Ectodermal cell (in vitro differentiated cells): ENCODE results near the gene PGC.

Experiments
- H3K27ac ChIP-seq: 2 replicates; pipeline ENCODE4 v1.7.0; 2013; ENCODE audit warnings: mild to moderate bottlenecking, low read depth, low read length; ENCODE audit not compliant: insufficient read depth, poor library complexity, severe bottlenecking
- H3K27me3 ChIP-seq: 2 replicates; pipeline ENCODE4 v1.7.0; 2013; ENCODE audit warnings: mild to moderate bottlenecking, low read length; ENCODE audit not compliant: insufficient read depth, control insufficient read depth, poor library complexity, severe bottlenecking
- H3K36me3 ChIP-seq: one replicate; pipeline ENCODE4 v1.7.0; 2013; ENCODE audit warnings: low read length; ENCODE audit not compliant: control insufficient read depth, insufficient read depth
- H3K4me1 ChIP-seq: one replicate; pipeline ENCODE4 v1.7.0; 2013; ENCODE audit warnings: low read length; ENCODE audit not compliant: control insufficient read depth, insufficient read depth
- H3K4me3 ChIP-seq: 2 replicates; pipeline ENCODE4 v1.7.0; 2013; ENCODE audit warnings: low read depth, low read length, control low read depth; ENCODE audit not compliant: insufficient read depth
- H3K9me3 ChIP-seq: 2 replicates; pipeline ENCODE4 v1.7.0; 2013; ENCODE audit warnings: mild to moderate bottlenecking, low read length, moderate library complexity; ENCODE audit not compliant: control insufficient read depth
- WGBS, 2 experiments: methylation state at CpG; one replicate each; pipeline ENCODE4 v1.1.7; 2013; ENCODE audit warnings: missing lambda C conversion rate in 2 of 2; 5-methylcytosine and 5-hydroxymethylcytosine counted together

PGC gene

DNA sequence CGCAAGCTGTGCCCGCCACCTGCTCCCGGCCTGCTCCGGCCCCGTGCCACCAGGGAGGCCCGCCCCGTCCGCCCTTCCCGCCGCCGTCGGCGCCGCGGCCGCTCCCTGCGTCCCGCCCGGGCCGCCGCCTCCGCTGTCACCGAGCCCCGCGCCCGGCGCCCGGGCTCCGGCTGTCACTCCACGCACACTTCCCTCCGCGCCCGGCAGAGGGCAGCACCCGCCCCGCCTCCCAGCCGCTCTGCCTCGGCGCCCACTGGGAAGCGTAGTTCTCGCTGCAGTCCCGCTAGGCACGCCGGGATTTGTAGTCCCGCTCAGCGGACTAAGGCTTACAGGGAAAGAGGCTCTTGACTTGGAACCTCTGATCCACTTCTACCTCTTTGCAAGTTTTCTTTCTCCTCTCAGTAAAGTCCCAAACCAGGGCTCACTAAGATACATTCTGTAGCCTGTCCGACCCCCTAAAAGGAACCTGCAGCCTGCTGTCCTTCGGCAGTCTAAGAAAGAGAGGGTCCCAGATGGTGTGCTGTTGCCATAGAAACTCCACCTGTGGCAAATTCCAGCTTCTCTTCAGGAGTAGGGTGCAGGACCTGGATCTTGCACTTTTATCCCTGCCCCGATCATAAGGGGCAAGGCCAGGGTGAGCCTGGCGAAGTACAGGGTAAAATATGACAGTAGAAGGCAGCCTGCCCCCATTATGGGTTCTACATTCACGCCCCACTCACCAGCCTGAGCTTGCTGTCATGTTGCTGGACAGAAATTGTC is 11.6 kb downstream of the PGC start, which contains the start of gene TFEB:
Gene TFEB (minus strand): TSS at position 182 of the 759 bp plus-strand sequence. CDS start 44,395 bp downstream, outside the sequence.
- H3K4me1 ChIP-seq, result peaks cover 8% of the 10 kb centered on the region
- H3K27me3 ChIP-seq, result peaks cover 31% of the 10 kb centered on the region
- peak within 1 kb of the TSS; percentile 50 for H3K4me3 ChIP-seq
- no peaks in the 10 kb centered on the region for H3K36me3 ChIP-seq
- H3K27ac ChIP-seq, result no peak within 1 kb of the TSS
- H3K9me3 ChIP-seq, result no peaks in the 10 kb centered on the region
- 8% methylated on average over 50 of the region's 50 CpGs for WGBS, 2 experiments

DNA sequence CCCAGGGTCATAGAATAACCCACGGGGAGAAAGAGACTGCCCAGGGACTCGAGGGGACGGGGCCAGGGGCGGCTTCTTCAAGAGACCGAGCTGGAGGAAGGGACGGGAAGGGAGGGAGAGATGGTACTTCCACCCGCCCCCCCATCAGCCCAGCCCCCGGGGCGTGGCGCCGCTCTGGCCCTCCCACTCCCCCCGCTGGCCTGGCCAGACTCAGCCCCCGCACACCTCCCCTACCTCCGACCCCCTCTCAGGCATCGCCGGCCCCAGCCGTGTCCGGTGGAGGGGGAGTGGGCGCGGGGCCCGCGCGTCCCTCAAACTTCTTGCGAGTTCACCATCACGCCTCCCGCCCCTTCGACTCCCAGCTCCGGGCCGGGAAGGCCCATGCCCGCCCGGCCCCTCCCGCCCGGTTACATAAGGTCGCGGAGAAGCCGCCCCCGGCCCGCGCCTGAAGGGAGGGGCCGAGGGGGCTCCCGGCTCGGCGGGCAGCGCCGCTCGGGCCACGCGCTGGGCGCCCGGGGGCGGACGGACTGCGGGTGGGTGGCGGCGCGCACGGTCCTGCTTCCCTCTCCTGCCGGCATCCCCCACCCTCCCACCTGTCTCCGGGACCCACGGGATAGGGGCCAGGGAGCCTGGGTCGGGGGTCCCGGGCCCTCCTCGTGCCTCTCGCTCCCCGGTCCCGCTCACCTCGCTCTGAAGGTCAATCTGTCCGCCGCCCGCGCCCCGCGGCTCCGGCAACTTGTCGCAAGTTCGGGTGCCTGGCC is 12.4 kb downstream of the PGC start:
- WGBS, 2 experiments, result 0 to 1% methylated on average over 71 to 76 of the region's 76 CpGs
- H3K36me3 ChIP-seq, result no peaks in the 10 kb centered on the region

DNA sequence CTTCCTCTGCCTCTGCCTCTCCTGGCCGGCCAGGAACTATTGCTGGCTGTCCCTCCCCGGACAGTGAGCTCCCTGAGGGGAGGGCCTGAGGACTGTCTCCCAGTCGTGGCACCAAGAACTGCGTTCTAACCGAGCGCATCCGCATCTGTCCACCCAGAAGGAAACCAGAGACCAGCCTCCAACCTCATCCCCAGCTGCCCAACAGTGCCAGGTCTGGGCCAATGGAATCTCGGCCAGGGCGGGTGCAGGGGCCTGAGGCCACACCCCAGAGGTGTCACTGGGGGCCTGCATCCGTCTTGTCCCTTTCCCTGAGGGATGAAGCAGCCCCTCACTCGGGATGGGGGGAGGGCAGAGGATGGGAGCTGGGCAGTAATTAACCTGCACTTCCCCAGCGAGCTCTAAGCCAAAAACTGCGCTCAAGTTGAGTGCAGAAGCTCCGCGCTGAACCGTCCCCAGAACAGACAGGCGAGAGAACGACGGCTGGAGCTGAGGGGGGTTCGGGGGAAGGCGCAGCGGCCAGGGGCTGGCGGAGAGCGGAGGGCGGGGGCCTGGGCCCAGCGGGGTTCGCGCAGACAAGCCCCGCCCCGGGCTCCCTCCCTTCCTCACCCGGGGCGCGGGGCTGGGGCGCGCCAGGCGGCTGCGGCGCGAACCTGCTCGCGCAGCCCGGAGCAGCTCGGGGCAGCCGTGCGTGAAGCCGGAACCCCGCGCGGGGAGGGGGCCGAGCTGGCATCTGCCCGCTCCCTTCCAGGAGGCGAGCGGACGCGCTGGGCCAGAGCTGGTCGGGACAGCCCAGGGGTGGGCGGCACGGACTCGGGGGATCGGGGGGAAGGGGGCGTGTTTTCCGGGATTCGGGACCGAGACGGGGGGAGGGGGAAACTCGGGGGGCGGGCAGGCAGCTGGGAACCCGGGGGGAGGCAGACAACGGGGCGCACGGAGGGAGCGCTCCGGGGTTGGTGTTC is 13.2 kb downstream of the PGC start:
- Histone ChIP-seq H3K4me1 (peaks cover 6% of the 10 kb centered on the region), H3K27me3 (peaks cover 31% of the 10 kb centered on the region), H3K4me3 (peak overlapping the region; percentile 50), H3K36me3 (no peaks in the 10 kb centered on the region), H3K9me3 (no peaks in the 10 kb centered on the region), H3K27ac (no peak overlapping the region)
- 1% methylated on average over 73 of the region's 73 CpGs for WGBS, 2 experiments

More for the DNA sequence above, 12.4 kb downstream of the PGC start:
- Histone ChIP-seq H3K4me3 (peak overlapping the region; percentile 50), H3K27ac (no peak overlapping the region), H3K4me1 (peaks cover 8% of the 10 kb centered on the region), H3K27me3 (peaks cover 31% of the 10 kb centered on the region), H3K9me3 (no peaks in the 10 kb centered on the region)

DNA sequence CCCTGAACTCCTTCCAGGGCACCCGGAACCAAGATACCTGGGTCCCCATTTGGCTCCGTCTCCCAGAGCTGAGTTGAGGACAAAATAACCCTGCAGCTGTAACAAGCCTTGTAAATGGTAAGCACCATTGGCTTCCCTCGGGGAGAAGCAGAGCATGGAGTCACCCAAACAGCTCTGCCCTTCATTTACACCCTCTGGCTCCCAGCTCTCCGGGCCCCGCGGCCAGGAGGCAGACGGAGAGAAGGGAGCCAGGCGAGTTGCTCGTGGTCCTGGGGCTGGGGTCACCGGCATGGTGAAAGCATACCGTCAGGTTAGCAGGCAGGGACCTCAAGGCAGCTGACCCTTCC is 13.9 kb downstream of the PGC start:
- Histone ChIP-seq H3K4me3 (peak overlapping the region; percentile 50), H3K27me3 (peaks cover 31% of the 10 kb centered on the region), H3K9me3 (no peaks in the 10 kb centered on the region), H3K36me3 (no peaks in the 10 kb centered on the region), H3K27ac (no peak overlapping the region), H3K4me1 (peaks cover 3% of the 10 kb centered on the region)
- 11 to 14% methylated on average over 11 of the region's 11 CpGs for WGBS, 2 experiments

DNA sequence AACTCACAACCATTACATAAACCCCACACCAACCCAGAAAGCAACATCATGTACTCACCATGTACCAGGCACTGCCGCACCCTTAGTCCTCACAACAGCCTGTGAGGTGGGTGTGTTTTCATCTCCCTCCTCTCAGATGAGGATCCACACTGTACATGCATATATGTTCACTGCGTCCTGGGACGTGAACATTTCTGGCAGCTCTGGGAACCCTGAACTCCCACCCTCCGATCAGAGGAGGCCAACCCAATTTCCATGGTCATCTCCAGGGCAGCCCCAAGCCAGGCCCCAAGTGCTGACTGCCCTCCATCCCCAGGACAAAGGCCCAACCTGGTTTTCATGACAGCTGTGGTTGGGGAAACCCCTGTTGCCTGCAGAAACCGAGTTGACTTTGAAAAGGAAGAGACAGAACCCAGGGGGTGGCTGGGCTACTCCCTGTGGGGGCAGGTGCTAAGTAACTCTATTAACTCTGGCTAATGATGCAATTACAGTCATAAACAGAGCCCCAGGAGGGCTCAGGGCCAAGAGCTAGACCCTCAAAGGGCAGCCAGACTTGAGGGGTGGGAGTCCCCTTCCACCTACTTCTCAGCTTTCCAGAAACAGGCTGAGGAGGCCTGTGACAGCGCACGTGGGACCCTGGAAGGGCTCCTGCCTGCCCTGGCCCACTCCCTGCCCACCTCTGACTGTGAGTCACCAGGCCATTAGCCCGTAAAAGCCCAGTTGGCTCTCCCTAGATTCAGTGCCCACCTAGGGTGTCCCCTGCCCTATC is 14.4 kb downstream of the PGC start:
- H3K36me3 ChIP-seq, result no peaks in the 10 kb centered on the region
- peak overlapping the region; percentile 50 for H3K4me3 ChIP-seq
- H3K27ac ChIP-seq, result no peak overlapping the region
- H3K9me3 ChIP-seq, result no peaks in the 10 kb centered on the region
- 53% methylated on average over 8 of the region's 8 CpGs for WGBS, 2 experiments
- peaks cover 31% of the 10 kb centered on the region for H3K27me3 ChIP-seq
- peaks cover 3% of the 10 kb centered on the region for H3K4me1 ChIP-seq

DNA sequence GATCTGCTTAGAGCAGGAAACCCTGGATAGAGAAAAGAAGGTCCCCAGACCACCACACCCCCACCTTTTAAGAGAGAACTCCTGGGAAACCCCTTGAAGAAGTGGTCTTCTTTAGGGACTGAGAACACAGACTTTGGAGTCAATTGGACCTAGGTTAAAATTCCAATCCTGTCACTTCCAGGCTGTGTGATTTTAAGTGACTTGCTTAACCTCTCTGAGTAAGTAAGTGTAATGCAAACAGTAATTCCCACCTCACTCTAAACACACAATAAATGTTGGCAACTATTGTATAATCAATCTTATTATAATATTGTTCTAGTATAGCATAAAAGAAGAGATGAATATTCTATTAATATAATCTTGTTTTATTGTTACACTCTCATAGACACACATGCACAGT is 15.0 kb downstream of the PGC start:
- Histone ChIP-seq H3K27ac (no peak overlapping the region), H3K9me3 (no peaks in the 10 kb centered on the region), H3K27me3 (peaks cover 31% of the 10 kb centered on the region), H3K36me3 (no peaks in the 10 kb centered on the region), H3K4me3 (no peak overlapping the region), H3K4me1 (peaks cover 3% of the 10 kb centered on the region)

DNA sequence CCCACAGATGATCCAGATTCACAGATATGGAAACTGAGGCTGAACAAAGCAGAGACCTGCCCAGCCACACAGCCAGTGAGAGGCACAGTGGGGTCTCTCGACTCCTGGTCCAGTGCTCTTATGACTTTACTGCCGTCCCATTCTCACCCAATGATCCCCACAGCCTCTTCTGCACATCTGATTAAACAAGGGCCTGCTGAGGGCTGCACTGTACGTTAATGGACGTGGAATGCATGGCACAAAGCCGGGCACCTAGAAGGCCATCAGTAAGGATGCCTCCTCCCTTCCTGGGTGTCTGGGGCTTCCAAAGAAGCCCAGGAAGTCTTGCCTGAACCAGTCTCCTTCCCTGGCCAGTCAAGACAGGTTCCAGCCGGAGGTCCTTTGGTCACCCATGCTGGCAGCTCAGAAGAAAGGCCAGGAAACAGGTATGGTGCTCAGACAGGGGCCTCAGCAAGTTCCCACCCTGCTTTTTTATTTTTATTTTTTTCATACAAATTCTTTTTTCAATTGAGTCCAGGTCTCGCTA is 15.6 kb downstream of the PGC start:
- peaks cover 31% of the 10 kb centered on the region for H3K27me3 ChIP-seq
- peaks cover 3% of the 10 kb centered on the region for H3K4me1 ChIP-seq
- no peaks in the 10 kb centered on the region for H3K36me3 ChIP-seq
- no peaks in the 10 kb centered on the region for H3K9me3 ChIP-seq
- no peak overlapping the region for H3K4me3 ChIP-seq
- no peak overlapping the region for H3K27ac ChIP-seq
- 93 to 95% methylated on average over 7 of the region's 7 CpGs for WGBS, 2 experiments

DNA sequence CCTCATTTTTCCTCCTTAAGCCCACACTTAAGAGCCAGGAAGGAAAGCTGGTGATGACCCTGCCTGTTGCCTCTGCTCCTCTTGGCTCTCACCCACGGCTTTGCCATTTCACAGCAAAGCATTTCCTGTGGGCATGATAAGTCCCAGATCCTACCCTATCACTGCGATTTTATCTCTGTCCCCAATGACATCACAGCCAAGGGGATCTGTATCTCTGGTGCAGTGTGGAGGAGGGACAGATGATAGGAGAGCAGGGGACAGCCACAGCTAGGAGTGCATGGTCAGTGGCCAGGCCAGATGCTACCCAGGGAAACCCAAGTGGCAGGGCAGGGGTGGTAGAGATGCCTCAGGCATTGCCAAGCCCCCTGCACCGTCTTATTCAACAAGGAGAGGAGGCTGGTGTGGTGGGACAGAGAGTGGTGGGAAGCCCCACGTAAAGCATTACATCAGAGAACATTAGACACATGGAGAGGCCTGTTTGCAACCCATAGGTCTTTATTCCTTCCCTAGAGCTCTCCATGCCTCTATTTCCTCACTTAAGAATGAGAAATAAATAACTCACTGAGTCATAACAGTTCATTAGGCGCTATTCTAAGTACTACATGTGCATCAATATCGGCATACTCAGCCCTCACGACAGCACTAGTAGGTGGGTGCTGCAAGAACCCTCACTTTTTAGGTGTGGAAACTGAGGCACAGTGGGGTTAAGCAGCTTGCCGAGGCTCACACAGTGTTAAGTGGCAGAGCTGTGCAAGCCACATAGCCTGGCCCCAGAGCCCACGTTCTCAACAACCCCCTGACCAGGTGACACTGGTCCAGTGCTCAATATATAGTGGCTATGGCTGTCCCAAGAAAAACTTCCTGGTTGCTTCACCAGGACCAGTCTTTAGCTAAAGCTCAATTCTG is 16.4 kb downstream of the PGC start:
- H3K4me3 ChIP-seq, result no peak overlapping the region
- 91 to 93% methylated on average over 9 of the region's 9 CpGs for WGBS, 2 experiments
- H3K4me1 ChIP-seq, result peaks cover 2% of the 10 kb centered on the region
- H3K27ac ChIP-seq, result no peak overlapping the region
- H3K27me3 ChIP-seq, result peaks cover 31% of the 10 kb centered on the region
- no peaks in the 10 kb centered on the region for H3K36me3 ChIP-seq
- no peaks in the 10 kb centered on the region for H3K9me3 ChIP-seq
